Neuron (in vitro differentiated cells): Measurements from ENCODE around the gene TBC1D5.
"Not testable (repeated sequence)": the region's sequence is repeated elsewhere in the genome, so short reads cannot be mapped to it uniquely, and the experiment has no call there.

Experiments used
- H2AFZ ChIP-seq: one replicate; pipeline ENCODE4 v1.6.1; 2013; ENCODE audit warnings: low read depth, mild to moderate bottlenecking, inconsistent platforms, low read length, moderate library complexity
- H3K27me3 ChIP-seq: one replicate; pipeline ENCODE4 v1.6.1; 2013; ENCODE audit warnings: low read length; ENCODE audit not compliant: insufficient read depth
- H3K36me3 ChIP-seq: one replicate; pipeline ENCODE4 v1.6.1; 2013; ENCODE audit warnings: low read length; ENCODE audit not compliant: insufficient read depth
- H3K4me1 ChIP-seq: one replicate; pipeline ENCODE4 v1.6.1; 2013; ENCODE audit warnings: low read length; ENCODE audit not compliant: insufficient read depth
- H3K4me3 ChIP-seq: 2 replicates; pipeline ENCODE4 v1.5.1; 2013; ENCODE audit warnings: mild to moderate bottlenecking, low read length, moderate library complexity
- H3K9me3 ChIP-seq: one replicate; pipeline ENCODE4 v1.6.1; 2013; ENCODE audit warnings: low read length

Gene TBC1D5

GRCh38 chr3:17394541-17395155, 347.8 kb downstream of the TBC1D5 start:
- peaks cover 2% of the 10 kb centered on the region for H3K36me3 ChIP-seq
- no peak overlapping the region for H3K4me3 ChIP-seq
- no peaks in the 10 kb centered on the region for H3K4me1 ChIP-seq
- H3K27me3 ChIP-seq, result no peaks in the 10 kb centered on the region
- H3K9me3 ChIP-seq, result peaks cover 3% of the 10 kb centered on the region
- H2AFZ ChIP-seq, result no peak overlapping the region

GRCh38 chr3:17392516-17392915, 349.9 kb downstream of the TBC1D5 start:
- not testable (repeated sequence) for H2AFZ ChIP-seq, H3K9me3 ChIP-seq, H3K36me3 ChIP-seq, H3K27me3 ChIP-seq, H3K4me3 ChIP-seq, H3K4me1 ChIP-seq

- no peak overlapping the region for H3K4me3 ChIP-seq
- H3K4me1 ChIP-seq, result no peaks in the 10 kb centered on the region
Observed at GRCh38 chr3:17390785-17391184, 351.6 kb downstream of the TBC1D5 start.

GRCh38 chr3:17387108-17387507, 355.3 kb downstream of the TBC1D5 start:
- H3K4me3 ChIP-seq, result no peak overlapping the region
- H2AFZ ChIP-seq, result no peak overlapping the region
- H3K36me3 ChIP-seq, result no peaks in the 10 kb centered on the region
- H3K4me1 ChIP-seq, result no peaks in the 10 kb centered on the region
- no peaks in the 10 kb centered on the region for H3K27me3 ChIP-seq
- H3K9me3 ChIP-seq, result no peaks in the 10 kb centered on the region

More at GRCh38 chr3:17390785-17391184, 351.6 kb downstream of the TBC1D5 start:
- Histone ChIP-seq H3K27me3 (no peaks in the 10 kb centered on the region), H2AFZ (no peak overlapping the region), H3K36me3 (no peaks in the 10 kb centered on the region), H3K9me3 (peaks cover 3% of the 10 kb centered on the region)

- Histone ChIP-seq H3K4me3 (no peak overlapping the region), H2AFZ (no peak overlapping the region), H3K9me3 (no peaks in the 10 kb centered on the region)
Observed at GRCh38 chr3:17386432-17386831, 356.0 kb downstream of the TBC1D5 start.

GRCh38 chr3:17384567-17385296, 357.7 kb downstream of the TBC1D5 start:
- no peaks in the 10 kb centered on the region for H3K27me3 ChIP-seq
- no peak overlapping the region for H3K4me3 ChIP-seq
- H3K9me3 ChIP-seq, result no peaks in the 10 kb centered on the region
- H3K4me1 ChIP-seq, result no peaks in the 10 kb centered on the region
- no peaks in the 10 kb centered on the region for H3K36me3 ChIP-seq
- H2AFZ ChIP-seq, result no peak overlapping the region

More at GRCh38 chr3:17386432-17386831, 356.0 kb downstream of the TBC1D5 start:
- Histone ChIP-seq H3K36me3 (no peaks in the 10 kb centered on the region), H3K4me1 (no peaks in the 10 kb centered on the region), H3K27me3 (no peaks in the 10 kb centered on the region)

GRCh38 chr3:17373304-17373703, 369.1 kb downstream of the TBC1D5 start:
- no peaks in the 10 kb centered on the region for H3K27me3 ChIP-seq
- no peak overlapping the region for H2AFZ ChIP-seq
- H3K4me3 ChIP-seq, result no peak overlapping the region
- H3K36me3 ChIP-seq, result no peaks in the 10 kb centered on the region
- H3K4me1 ChIP-seq, result no peaks in the 10 kb centered on the region
- no peaks in the 10 kb centered on the region for H3K9me3 ChIP-seq

- H3K4me1 ChIP-seq, result no peaks in the 10 kb centered on the region
- no peak overlapping the region for H3K4me3 ChIP-seq
- no peaks in the 10 kb centered on the region for H3K9me3 ChIP-seq
- H3K36me3 ChIP-seq, result no peaks in the 10 kb centered on the region
- H2AFZ ChIP-seq, result no peak overlapping the region
- H3K27me3 ChIP-seq, result no peaks in the 10 kb centered on the region
Observed at GRCh38 chr3:17372362-17373210, 369.8 kb downstream of the TBC1D5 start.

- Histone ChIP-seq H2AFZ (no peak overlapping the region), H3K4me1 (no peaks in the 10 kb centered on the region), H3K27me3 (no peaks in the 10 kb centered on the region), H3K9me3 (no peaks in the 10 kb centered on the region), H3K36me3 (no peaks in the 10 kb centered on the region), H3K4me3 (no peak overlapping the region)
Observed at GRCh38 chr3:17369973-17370372, 372.5 kb downstream of the TBC1D5 start.

GRCh38 chr3:17367171-17367570, 375.3 kb downstream of the TBC1D5 start:
- Histone ChIP-seq H3K27me3 (no peaks in the 10 kb centered on the region), H3K36me3 (no peaks in the 10 kb centered on the region), H3K9me3 (no peaks in the 10 kb centered on the region), H2AFZ (no peak overlapping the region), H3K4me3 (no peak overlapping the region), H3K4me1 (no peaks in the 10 kb centered on the region)

GRCh38 chr3:17360991-17361390, 381.4 kb downstream of the TBC1D5 start:
- Histone ChIP-seq H2AFZ (no peak overlapping the region), H3K4me1 (peaks cover 2% of the 10 kb centered on the region), H3K36me3 (no peaks in the 10 kb centered on the region), H3K4me3 (no peak overlapping the region), H3K9me3 (no peaks in the 10 kb centered on the region), H3K27me3 (no peaks in the 10 kb centered on the region)

- H3K9me3 ChIP-seq, result no peaks in the 10 kb centered on the region
- peaks cover 2% of the 10 kb centered on the region for H3K4me1 ChIP-seq
- H3K36me3 ChIP-seq, result no peaks in the 10 kb centered on the region
- no peak overlapping the region for H3K4me3 ChIP-seq
- no peaks in the 10 kb centered on the region for H3K27me3 ChIP-seq
- H2AFZ ChIP-seq, result no peak overlapping the region
Observed at GRCh38 chr3:17359911-17360310, 382.5 kb downstream of the TBC1D5 start.

- Histone ChIP-seq H3K27me3 (no peaks in the 10 kb centered on the region), H3K36me3 (no peaks in the 10 kb centered on the region), H3K4me3 (no peak overlapping the region), H2AFZ (no peak overlapping the region), H3K9me3 (no peaks in the 10 kb centered on the region), H3K4me1 (peaks cover 2% of the 10 kb centered on the region)
Observed at GRCh38 chr3:17357035-17357710, 385.3 kb downstream of the TBC1D5 start.
